Peyer's patch (tissue), 4 donors: ENCODE measurements around the gene PTBP1.

Experiments used
- CTCF ChIP-seq, 6 experiments: fragments of 450-650 bp in 4 of 6; fragments of 200-600 bp in 2 of 6; sonication (generic) in 1 of 6; IDR thresholded peaks; one replicate each; pipeline ENCODE4 v1.5.1; 2017 to 2019; ENCODE audit warnings: antibody characterized with exemption in 6 of 6, mild to moderate bottlenecking in 3 of 6, moderate library complexity in 1 of 6
- POLR2A ChIP-seq, 2 donors: fragments of 450-650 bp; IDR thresholded peaks; one replicate each; pipeline ENCODE4 v1.5.1; 2017; ENCODE audit warnings: antibody characterized with exemption in 2 of 2, mild to moderate bottlenecking in 2 of 2, moderate library complexity in 2 of 2

- TF ChIP-seq CTCF (IDR thresholded peaks at IDR 0.05) (no peak), POLR2A (IDR thresholded peaks at IDR 0.05) (no peak)
These were observed 15.5 kb downstream of the PTBP1 start for GRCh38 chr19:812747-813218.
